ENCODE data around the gene MCC. TPM values are rescaled to one million over a fixed set of nuclear protein-coding genes. Genes with fewer than 3 reads are reported as not detected.

Gene MCC
- total RNA-seq, 4 donors from 2014 or later = 17.0 to 24.8 (median 21.0) TPM

- no peak for TF ChIP-seq POLR2A (IDR thresholded peaks at IDR 0.05; ENCODE audit: low read depth)
- no peak overlapping the region for H3K27ac ChIP-seq (replicated peaks in 1 of 4)
- peaks cover 0 to 11% (median 3%) of the 10 kb centered on the region in 4 donors for H3K4me1 ChIP-seq
- DNase-seq (ENCODE audit: extremely low spot score) = no peak
- 97% methylated on average over 5 of the region's 5 CpGs for WGBS
- peaks cover 0 to 5% (median 0%) of the 10 kb centered on the region in 4 donors for H3K9me3 ChIP-seq
- no peaks in the 10 kb centered on the region for H3K36me3 ChIP-seq
- intact Hi-C loops (cut with DNase I) = no loop called here
- H3K27me3 ChIP-seq = no peaks in the 10 kb centered on the region
- no peak overlapping the region for H3K4me3 ChIP-seq
Observed at GRCh38 chr5:113193311-113193978, 294.8 kb downstream of the MCC start.

GRCh38 chr5:113192541-113192940, 295.7 kb downstream of the MCC start:
- intact Hi-C loops (cut with DNase I) = no loop called here
- Histone ChIP-seq H3K4me3 (no peak overlapping the region), H3K9me3 (peaks cover 0 to 5% (median 0%) of the 10 kb centered on the region in 4 donors), H3K36me3 (no peaks in the 10 kb centered on the region), H3K4me1 (peaks cover 0 to 7% (median 3%) of the 10 kb centered on the region in 4 donors), H3K27me3 (no peaks in the 10 kb centered on the region), H3K27ac (replicated peaks in 1 of 4) (no peak overlapping the region)
- TF ChIP-seq POLR2AphosphoS5 (IDR thresholded peaks at IDR 0.05) (no peak), EP300 (IDR thresholded peaks at IDR 0.05) (no peak), CTCF (IDR thresholded peaks at IDR 0.05) (no peak), POLR2A (IDR thresholded peaks at IDR 0.05; ENCODE audit: low read depth) (no peak)
- no peak for DNase-seq (ENCODE audit: extremely low spot score)
- WGBS = 92% methylated on average over 2 of the region's 2 CpGs

GRCh38 chr5:113190347-113190746, 297.9 kb downstream of the MCC start:
- TF ChIP-seq POLR2AphosphoS5 (IDR thresholded peaks at IDR 0.05) = no peak
- TF ChIP-seq EP300 (IDR thresholded peaks at IDR 0.05) = no peak
- no peak for TF ChIP-seq POLR2A (IDR thresholded peaks at IDR 0.05; ENCODE audit: low read depth)
- no peak for TF ChIP-seq CTCF (IDR thresholded peaks at IDR 0.05)
- no peak overlapping the region for H3K4me3 ChIP-seq
- H3K27me3 ChIP-seq = no peaks in the 10 kb centered on the region
- no peaks in the 10 kb centered on the region for H3K36me3 ChIP-seq
- WGBS = 93% methylated on average over 5 of the region's 5 CpGs
- H3K9me3 ChIP-seq = peaks cover 0 to 5% (median 0%) of the 10 kb centered on the region in 4 donors
- H3K27ac ChIP-seq (replicated peaks in 1 of 4) = no peak overlapping the region
- no peak for DNase-seq (ENCODE audit: extremely low spot score)
- intact Hi-C loops (cut with DNase I) = no loop called here
- H3K4me1 ChIP-seq = peaks cover 0 to 12% (median 0%) of the 10 kb centered on the region in 4 donors

GRCh38 chr5:113189291-113189690, 299.0 kb downstream of the MCC start:
- 97% methylated on average over 3 of the region's 3 CpGs for WGBS
- Histone ChIP-seq H3K4me1 (peaks cover 0 to 12% (median 0%) of the 10 kb centered on the region in 4 donors), H3K4me3 (no peak overlapping the region), H3K27me3 (no peaks in the 10 kb centered on the region), H3K36me3 (no peaks in the 10 kb centered on the region), H3K27ac (replicated peaks in 1 of 4) (no peak overlapping the region), H3K9me3 (peaks cover 0 to 5% (median 0%) of the 10 kb centered on the region in 4 donors)
- DNase-seq (ENCODE audit: extremely low spot score) = no peak
- intact Hi-C loops (cut with DNase I) = no loop called here
- no peak for TF ChIP-seq POLR2A (IDR thresholded peaks at IDR 0.05; ENCODE audit: low read depth)
- no peak for TF ChIP-seq POLR2AphosphoS5 (IDR thresholded peaks at IDR 0.05)
- no peak for TF ChIP-seq EP300 (IDR thresholded peaks at IDR 0.05)
- no peak for TF ChIP-seq CTCF (IDR thresholded peaks at IDR 0.05)

DNA sequence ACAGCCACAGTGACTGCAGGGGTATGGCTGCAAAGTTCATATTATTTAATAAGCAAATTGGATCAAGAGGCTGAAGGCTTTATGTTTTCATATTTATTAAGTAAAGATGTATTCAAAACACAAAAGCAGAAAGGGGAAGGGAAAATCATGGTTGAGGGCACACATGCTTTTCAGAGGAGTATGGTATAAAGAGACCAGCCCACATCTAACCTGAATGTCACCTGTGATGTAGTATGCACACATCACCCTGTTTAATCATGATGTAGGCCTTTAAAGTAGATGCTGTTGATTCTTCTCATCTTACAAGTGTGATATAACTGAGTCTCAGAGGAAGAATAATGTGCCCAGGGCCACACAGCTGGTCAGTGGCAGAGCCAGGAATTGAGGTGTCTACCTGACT, 299.8 kb downstream of the MCC start:
- intact Hi-C loops (cut with DNase I) = no loop called here
- no peak for DNase-seq (ENCODE audit: extremely low spot score)
- Histone ChIP-seq H3K9me3 (peaks cover 0 to 5% (median 0%) of the 10 kb centered on the region in 4 donors), H3K36me3 (no peaks in the 10 kb centered on the region), H3K4me3 (no peak overlapping the region), H3K4me1 (peaks cover 0 to 12% (median 0%) of the 10 kb centered on the region in 4 donors), H3K27ac (replicated peaks in 1 of 4) (no peak overlapping the region), H3K27me3 (no peaks in the 10 kb centered on the region)
- TF ChIP-seq POLR2AphosphoS5 (IDR thresholded peaks at IDR 0.05) (no peak), EP300 (IDR thresholded peaks at IDR 0.05) (no peak), POLR2A (IDR thresholded peaks at IDR 0.05; ENCODE audit: low read depth) (no peak), CTCF (IDR thresholded peaks at IDR 0.05) (no peak)
